Prostate gland (tissue), 2 donors: Measurements from ENCODE around the gene KYAT1. TPM values are rescaled to one million over a fixed set of nuclear protein-coding genes. Genes with fewer than 3 reads are reported as not detected.

Source experiments
- DNase-seq: peaks from one replicate; pipeline ENCODE4 v3.0.0-alpha.2; 2019; ENCODE audit warnings: low spot score
- H3K27ac ChIP-seq, 2 donors: fragments of 200-600 bp; sonication (generic); 2 replicates each; pipeline ENCODE4 v1.5.1; 2017 to 2019
- H3K27me3 ChIP-seq: fragments of 200-600 bp; sonication (generic); replicated peaks from 2 replicates; pipeline ENCODE4 v1.5.1; 2019; ENCODE audit not compliant: insufficient read depth
- H3K36me3 ChIP-seq, 2 donors: fragments of 200-600 bp; sonication (generic); 1 replicate in 1 of 2; 2 replicates in 1 of 2; pipeline versions ENCODE4 v1.5.1 to v1.8.1; 2017 to 2019
- H3K4me1 ChIP-seq: fragments of 200-600 bp; sonication (generic); replicated peaks from 2 replicates; pipeline ENCODE4 v1.5.1; 2019
- H3K4me3 ChIP-seq, 2 donors: fragments of 200-600 bp; sonication (generic); 2 replicates each; pipeline ENCODE4 v1.5.1; 2017 to 2019
- H3K9me3 ChIP-seq: fragments of 200-600 bp; sonication (generic); 2 replicates; pipeline ENCODE4 v1.5.1; 2017
- POLR2A ChIP-seq: fragments of 450-650 bp; IDR thresholded peaks from one replicate; pipeline ENCODE4 v1.6.1; 2016; ENCODE audit warnings: antibody characterized with exemption, mild to moderate bottlenecking
- POLR2AphosphoS5 ChIP-seq: sonication (generic); formaldehyde crosslinking; IDR thresholded peaks from one replicate; pipeline ENCODE4 v1.6.1; 2017; ENCODE audit warnings: antibody characterized with exemption
- WGBS: methylation state at CpG from one replicate; pipeline ENCODE4 v1.1.5; 2018; 5-methylcytosine and 5-hydroxymethylcytosine counted together
- intact Hi-C: fragments of 100-400 bp; cut with DNase I; formaldehyde crosslinking; loops from one replicate; pipeline ENCODE4 v1.14.2; 2022
- total RNA-seq, 2 donors: library from RNA; depleted of rRNA; stranded (reverse); fragments of >200 nt; gene quantifications; one replicate each; pipeline ENCODE4 v1.1.0, GENCODE V29; 2016
- TF ChIP-seq, protein P1 (sequence below), 4 experiments: fragments of 200-600 bp in 2 of 4; fragments of 450-650 bp in 2 of 4; sonication (generic) in 2 of 4; IDR thresholded peaks; 1 replicate in 3 of 4; 2 replicates in 1 of 4; pipeline ENCODE4 v1.5.1; 2016 to 2019; ENCODE audit warnings: antibody characterized with exemption in 4 of 4, mild to moderate bottlenecking in 2 of 4, moderate library complexity in 2 of 4

Gene KYAT1
- total RNA-seq, 2 donors from 2014 or later = 13.1 to 24.1 TPM

DNA sequence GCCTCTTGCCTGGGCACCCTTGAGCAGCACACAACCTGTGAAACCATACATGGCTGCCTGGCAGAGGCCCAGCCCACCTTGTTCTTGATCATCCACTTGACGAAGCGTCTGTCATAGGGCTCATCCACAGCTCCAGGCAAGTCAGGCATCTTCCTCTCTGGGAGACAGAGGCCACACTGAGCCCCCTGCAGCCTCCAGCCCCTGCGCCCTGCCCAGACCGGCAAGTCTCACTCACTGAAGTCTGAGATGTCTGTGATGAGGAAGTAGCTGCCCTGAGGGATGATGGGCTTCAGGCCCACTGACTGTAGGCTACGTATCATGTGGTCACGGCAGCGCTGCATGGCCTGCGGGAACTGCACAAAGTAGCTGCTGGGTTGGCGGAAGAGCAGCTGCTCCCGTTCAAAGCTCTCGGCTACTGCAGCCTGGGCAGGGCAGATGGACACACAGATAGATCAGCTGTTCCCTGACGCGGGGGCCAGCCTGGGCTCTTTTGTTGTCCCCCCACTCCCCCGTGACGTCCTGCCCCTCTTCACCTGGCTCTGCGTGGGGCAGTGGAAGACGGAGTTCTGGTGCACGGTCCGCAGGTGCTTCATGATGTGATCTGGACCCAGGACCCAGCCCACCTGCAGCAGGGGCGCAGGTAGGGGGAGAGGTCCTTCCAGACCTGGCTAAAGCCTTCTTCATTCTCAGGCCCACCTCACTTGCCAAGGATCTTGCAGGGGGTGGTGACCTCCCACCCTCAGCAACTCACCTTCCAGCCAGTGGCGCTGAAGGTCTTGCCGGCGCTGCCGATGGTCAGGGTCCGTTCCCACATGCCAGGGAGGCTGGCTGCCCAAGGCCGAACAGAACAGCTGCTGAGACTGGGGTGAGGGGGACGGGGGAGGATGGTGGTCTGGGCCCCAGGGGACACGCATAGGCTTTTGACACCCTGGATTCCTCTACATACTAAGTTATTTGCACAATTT, 46.2 kb downstream of the KYAT1 start:
- Histone ChIP-seq H3K36me3 (no peaks in the 10 kb centered on the region), H3K27me3 (no peaks in the 10 kb centered on the region), H3K9me3 (no peaks in the 10 kb centered on the region), H3K4me3 (no peak overlapping the region), H3K27ac (no peak overlapping the region), H3K4me1 (no peaks in the 10 kb centered on the region)
- no peak for DNase-seq
- intact Hi-C loops = no loop called here
- TF ChIP-seq POLR2AphosphoS5 (no peak), POLR2A (no peak)
- TF ChIP-seq, protein P1, sequence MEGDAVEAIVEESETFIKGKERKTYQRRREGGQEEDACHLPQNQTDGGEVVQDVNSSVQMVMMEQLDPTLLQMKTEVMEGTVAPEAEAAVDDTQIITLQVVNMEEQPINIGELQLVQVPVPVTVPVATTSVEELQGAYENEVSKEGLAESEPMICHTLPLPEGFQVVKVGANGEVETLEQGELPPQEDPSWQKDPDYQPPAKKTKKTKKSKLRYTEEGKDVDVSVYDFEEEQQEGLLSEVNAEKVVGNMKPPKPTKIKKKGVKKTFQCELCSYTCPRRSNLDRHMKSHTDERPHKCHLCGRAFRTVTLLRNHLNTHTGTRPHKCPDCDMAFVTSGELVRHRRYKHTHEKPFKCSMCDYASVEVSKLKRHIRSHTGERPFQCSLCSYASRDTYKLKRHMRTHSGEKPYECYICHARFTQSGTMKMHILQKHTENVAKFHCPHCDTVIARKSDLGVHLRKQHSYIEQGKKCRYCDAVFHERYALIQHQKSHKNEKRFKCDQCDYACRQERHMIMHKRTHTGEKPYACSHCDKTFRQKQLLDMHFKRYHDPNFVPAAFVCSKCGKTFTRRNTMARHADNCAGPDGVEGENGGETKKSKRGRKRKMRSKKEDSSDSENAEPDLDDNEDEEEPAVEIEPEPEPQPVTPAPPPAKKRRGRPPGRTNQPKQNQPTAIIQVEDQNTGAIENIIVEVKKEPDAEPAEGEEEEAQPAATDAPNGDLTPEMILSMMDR (IDR thresholded peaks at IDR 0.05) = no peak
- WGBS = 95% methylated on average over 28 of the region's 28 CpGs

DNA sequence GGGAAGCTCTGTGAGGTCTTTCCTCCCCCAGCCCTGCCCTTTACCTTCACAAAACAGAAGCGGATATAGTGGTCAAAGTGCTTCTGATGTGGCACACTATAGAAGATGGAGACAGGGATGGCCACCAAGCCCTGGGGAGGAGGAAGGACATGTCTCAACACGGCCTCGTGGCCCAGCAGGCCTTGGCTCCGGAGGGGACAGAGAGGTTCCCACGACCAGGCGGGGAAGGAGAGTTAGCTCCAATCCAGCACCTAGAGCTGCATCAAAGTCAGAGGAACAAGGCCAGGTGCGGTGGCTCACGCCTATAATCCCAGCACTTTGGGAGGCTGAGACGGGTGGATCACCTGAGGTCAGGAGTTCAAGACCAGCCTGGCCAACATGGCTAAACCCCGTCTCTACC, 48.1 kb downstream of the KYAT1 start:
- no peak overlapping the region for H3K27ac ChIP-seq
- no peaks in the 10 kb centered on the region for H3K27me3 ChIP-seq
- TF ChIP-seq, protein P1 (IDR thresholded peaks at IDR 0.05) = no peak
- TF ChIP-seq POLR2AphosphoS5 (no peak), POLR2A (no peak)
- no peaks in the 10 kb centered on the region for H3K9me3 ChIP-seq
- 91% methylated on average over 10 of the region's 10 CpGs for WGBS
- DNase-seq = no peak
- no peaks in the 10 kb centered on the region for H3K36me3 ChIP-seq
- H3K4me3 ChIP-seq = no peak overlapping the region
- no peaks in the 10 kb centered on the region for H3K4me1 ChIP-seq
- intact Hi-C loops = no loop called here

DNA sequence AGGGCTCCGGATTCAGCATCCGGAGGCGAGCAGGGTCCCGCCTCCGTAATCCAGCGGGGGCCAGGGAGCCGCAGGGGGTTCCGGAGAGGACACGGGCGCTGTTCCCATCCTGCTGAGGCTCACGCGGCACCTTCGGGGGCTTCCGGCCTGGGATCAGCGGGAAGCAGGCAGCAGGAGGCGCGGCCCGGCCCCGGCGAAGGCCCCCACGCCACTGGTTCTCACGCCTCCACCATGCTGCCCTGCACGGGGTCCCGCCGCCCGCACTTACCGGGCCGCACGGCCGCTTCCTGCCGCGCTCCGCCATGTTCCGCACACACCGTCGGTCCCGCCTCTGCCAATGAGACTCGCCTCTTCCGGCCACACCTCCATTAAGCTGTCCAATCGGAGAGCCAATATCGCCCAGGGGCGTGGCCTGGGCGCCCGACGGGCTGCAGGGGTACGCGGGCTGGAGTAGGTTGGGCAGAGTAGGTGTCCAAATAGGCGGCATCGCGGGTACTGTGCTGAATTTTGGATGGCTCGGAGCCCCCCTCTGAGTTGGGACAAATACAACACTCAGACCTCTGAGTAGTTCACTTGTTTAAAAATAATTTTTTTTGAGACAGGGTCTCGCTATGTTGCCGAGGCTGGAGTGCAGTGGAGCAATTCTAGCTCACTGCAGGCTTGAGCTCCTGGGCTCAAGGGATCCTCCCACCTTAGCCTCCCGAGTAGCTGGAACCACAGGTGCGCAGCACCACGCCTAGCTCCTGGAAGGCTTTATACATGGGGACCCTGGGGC, 52.1 kb downstream of the KYAT1 start, which contains the start of gene SPOUT1:
Gene SPOUT1 (minus strand): TSS at position 318 of the 775 bp plus-strand sequence. CDS start 14 bp downstream, at position 304.
- TF ChIP-seq POLR2A = peak; percentile 33
- TF ChIP-seq POLR2AphosphoS5 = peak; percentile 92
- TF ChIP-seq, protein P1 (IDR thresholded peaks at IDR 0.05) = peak in 1 of 4 experiments; percentile 21
- 1% methylated on average over 48 of the region's 56 CpGs for WGBS
- intact Hi-C loops = loop anchor here (2.0 kb wide), 1 partner anchor 53 kb away; the partner anchor contains the start of gene LRRC8A

DNA sequence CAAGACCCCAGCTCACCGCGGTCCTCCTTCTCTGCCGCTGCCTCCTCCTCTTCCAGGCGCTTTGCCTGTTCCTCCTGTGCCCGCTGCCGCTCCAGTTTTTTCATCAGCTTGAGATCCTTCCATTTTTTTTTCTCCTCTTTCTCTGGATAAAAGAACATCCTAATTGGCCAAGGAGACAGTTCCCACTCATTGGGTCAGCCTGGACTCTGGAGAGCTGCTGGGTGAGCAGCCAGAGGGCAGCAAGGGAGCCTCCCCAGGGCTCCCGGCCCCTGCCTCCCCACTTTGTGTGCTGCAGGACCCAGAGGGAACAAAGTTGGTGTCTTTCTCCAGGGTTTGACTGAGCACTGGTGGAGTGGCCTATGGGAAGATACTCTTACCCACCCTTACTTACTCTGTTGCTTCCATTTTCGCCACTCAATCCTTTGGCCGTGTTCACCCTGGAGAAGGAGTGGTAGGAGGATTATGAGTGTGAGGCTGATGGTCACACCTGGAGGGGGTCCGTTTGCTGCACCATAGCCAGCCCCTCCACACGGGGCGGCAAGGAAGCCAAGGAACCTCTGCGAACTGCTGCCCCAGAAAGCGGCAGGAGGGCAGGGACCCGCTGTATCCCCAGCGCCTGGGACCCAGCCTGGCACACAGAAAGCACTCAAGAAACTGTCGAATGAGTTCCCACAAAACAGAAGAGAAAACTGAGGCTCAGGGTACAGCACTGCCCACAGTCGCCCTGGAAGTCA, 52.9 kb downstream of the KYAT1 start:
- Histone ChIP-seq H3K4me1 (peaks cover 7% of the 10 kb centered on the region), H3K4me3 (peak overlapping the region; percentile 67 to 80), H3K9me3 (no peaks in the 10 kb centered on the region), H3K27me3 (no peaks in the 10 kb centered on the region), H3K27ac (peak overlapping the region; percentile 55 to 63), H3K36me3 (no peaks in the 10 kb centered on the region)
- WGBS = 29% methylated on average over 18 of the region's 18 CpGs
- TF ChIP-seq POLR2A = no peak
- intact Hi-C loops = loop anchor here (2.0 kb wide), 1 partner anchor 54 kb away; the partner anchor contains the start of gene LRRC8A
- DNase-seq = no peak

More for the DNA sequence above, 52.1 kb downstream of the KYAT1 start, which contains the start of gene SPOUT1:
- Histone ChIP-seq H3K9me3 (no peaks in the 10 kb centered on the region), H3K27ac (peak within 1 kb of the TSS; percentile 55 to 63), H3K4me3 (peak within 1 kb of the TSS; percentile 67 to 80), H3K36me3 (no peaks in the 10 kb centered on the region), H3K4me1 (peaks cover 2% of the 10 kb centered on the region), H3K27me3 (no peaks in the 10 kb centered on the region)
- peak; percentile 93 for DNase-seq
